NCI-H345 treated with DMSO at 0.1 percent for 48 hours (cell line): ENCODE results near the gene ANKRD37.

Source experiments
- DNase-seq: peaks from one replicate; lab custom pipeline; 2025; ENCODE audit not compliant: unreplicated experiment; lab: John Stamatoyannopoulos, UW

The ANKRD37 gene

DNA sequence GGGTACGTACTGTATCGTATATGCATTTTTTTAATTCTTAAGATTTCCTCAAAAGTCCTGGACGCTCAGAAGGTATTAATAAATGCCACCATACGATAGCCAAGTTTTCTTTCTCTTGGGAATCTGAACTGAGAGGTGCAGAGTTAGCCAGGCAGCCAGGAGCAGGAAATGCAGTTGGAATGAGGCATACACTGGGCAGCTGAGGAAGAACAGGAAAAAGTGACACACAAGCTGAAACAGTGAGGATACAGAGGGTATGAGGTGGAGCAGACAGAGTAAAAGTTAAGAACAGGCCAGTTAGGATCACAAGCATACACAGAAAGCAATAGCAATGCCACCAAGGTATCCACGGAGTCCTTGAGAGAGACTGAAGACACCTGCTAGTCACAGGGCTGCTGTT is 15.8 kb downstream of the ANKRD37 start:
- DNase-seq = no peak

DNA sequence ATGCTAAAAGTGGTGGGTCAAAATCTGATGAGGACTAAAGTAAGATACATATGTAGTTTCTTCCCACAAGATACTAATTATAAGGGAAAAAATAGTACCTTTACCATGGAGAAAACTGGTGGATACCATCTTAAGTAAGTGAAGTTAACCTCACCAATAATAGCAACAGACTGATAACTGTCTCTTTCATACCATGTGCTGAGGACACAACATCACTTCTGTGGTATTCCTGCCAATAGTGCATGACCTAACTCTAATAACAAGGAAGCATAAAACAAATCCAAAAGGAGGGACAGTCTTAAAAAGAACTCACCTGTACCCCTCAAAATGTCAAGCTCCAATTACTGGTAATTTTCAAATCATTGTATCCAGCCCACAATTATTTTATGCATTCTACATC is 20.3 kb downstream of the ANKRD37 start:
- DNase-seq = no peak

DNA sequence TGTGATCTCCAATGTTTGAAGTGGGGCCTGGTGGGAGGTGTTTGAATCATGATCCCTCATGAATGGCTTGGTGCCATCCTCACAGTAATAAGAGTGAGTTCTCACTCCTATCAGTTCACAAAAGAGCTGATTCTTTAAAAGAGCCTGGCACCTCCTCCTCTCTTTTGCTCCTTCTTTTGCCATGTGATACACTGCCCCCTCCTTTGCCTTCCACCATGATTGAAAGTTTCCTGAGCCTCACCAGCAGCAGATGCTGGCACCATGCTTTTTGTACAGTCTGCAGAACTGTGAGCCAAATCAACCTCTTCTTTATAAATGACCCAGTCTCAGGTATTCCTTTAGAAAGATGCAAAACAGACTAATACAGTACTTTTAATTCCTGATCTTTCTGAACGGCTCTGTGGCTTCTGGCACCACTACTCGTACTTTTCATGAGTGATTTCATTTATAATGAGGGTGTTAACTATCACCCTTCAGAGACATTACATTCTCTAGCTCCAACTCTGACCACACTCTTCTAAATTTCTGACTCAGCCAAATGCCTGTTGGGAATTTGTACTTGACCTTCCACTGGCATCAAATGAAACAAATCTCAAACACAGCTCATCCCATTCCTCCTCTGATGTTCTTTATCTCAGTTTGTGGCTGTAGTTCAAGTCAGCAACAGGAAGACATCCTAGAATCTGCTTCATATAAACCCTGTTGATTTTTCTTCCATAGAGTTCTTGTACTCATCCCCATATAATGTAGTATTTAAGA is 24.9 kb downstream of the ANKRD37 start:
- no peak for DNase-seq

- DNase-seq = no peak
Observed at GRCh38 chr4:185424905-185425646, 28.4 kb downstream of the ANKRD37 start.

DNA sequence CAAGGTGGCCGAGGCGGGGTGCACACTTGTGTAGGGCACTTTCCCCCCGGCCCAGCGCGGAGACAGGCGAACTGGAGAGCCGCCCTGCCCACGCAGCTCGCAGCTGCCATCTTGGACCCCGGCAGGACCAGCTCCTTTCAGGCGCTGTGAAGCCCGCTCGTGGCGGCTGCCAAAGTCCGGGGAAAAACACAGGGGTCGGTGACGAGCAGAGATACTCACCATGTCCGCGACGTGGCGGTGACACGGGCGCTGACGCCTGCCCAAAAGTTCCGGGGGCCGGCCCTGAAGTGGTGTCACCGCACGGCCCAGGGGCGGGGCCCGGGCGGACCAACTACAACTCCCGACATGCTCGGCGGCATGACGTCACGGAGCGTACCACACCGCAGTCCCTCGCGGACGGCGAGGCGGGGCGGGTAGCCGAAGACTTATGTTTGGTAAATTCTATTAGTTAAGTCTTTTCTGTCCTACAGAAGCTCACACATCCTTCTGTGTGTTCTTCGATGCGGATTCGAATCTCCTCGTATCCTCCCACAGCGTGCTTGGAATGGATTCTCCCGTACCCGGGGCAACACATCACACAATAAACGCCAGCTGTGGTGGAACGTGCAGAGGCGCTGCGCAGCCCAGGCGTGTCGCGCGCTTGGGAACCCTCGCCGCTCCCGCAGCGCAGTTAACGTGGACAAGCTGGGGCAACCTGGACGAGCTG is 29.2 kb downstream of the ANKRD37 start, which contains the start of gene UFSP2:
Gene UFSP2, minus strand, starts transcription at position 318 of the 706 bp plus-strand sequence. Its CDS starts 96 bp downstream, at position 222.
- peak; percentile 82 for DNase-seq

GRCh38 chr4:185426960-185427688 is 30.5 kb downstream of the ANKRD37 start:
- DNase-seq = no peak

GRCh38 chr4:185429660-185430059 is 33.0 kb downstream of the ANKRD37 start:
- DNase-seq = no peak

DNA sequence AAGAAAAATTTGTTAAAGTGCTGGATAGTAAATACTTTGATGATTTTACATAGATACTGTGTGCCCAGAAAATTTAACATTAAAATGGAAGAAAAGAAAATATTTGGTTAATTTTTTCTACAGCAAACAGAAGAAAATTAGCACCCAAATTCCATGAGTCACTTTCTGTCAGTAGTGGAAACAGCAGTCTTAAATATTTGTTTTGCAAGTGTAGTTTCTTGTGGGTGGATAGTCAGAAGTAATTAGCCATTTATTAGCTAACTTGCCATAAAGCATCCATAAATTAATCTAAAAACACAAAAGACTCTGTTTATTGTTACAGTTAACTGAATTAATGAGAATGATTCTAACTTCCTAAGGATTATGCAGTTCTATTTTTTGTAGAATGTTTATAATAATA is 38.8 kb downstream of the ANKRD37 start:
- no peak for DNase-seq

- no peak for DNase-seq
Observed at GRCh38 chr4:185437809-185438208, 41.2 kb downstream of the ANKRD37 start.

- no peak for DNase-seq
Observed at GRCh38 chr4:185441479-185441878, 44.8 kb downstream of the ANKRD37 start.

DNA sequence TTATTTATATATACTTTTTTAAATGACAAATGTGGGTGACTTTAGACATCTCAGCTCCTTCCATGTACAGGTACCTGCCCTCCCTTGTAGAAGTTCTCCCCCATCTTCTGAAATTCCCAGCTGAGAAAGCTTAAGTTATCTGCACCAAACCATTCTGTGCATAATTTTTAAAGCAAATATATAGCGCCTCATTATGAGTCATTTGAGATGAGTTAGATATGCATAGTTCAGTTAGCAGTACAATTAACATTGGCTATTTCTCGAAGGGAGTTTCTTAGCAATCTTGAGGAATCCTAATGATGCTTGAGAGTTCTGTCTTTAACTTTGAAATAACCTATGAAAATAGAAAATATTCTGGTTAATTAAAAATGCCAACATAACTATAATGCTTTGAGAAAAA is 48.6 kb downstream of the ANKRD37 start:
- no peak for DNase-seq
